ENCODE results near the gene NPHP1.
"Not testable (repeated sequence)": the region's sequence is repeated elsewhere in the genome, so short reads cannot be mapped to it uniquely, and the experiment has no call there.

NPHP1 gene

GRCh38 chr2:110101901-110102803 is 102.7 kb downstream of the NPHP1 start:
- DNase-seq, result no peak

DNA sequence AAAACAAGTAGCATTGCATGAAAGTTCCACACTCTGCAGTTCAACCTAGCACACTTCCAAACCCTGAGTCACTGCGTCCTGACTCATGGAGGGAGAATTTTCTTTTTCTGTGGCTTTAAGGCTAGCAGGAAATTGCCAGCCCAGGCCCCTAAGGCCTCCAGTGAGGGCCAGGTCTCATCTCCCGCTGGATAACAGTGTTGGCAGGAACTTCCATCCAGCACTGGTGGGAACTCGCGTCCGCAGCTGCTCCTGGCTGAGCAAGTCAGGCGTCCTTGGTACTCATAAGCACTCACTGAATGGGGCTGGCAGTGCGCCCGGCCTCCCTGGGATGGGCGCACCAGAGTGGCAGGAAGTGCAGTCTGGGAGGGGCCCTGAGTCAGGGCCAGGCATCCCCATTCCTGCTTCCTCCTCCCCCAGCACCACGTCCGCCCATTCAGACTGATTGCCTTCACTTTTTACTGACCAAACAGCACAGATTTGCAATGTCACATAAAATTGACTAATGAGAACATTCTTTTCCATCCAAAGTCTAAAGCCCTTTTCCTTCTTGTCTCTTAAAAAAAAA is 103.5 kb downstream of the NPHP1 start:
- DNase-seq, result peak; percentile 32

- DNase-seq, result not testable (repeated sequence)
These were observed 103.9 kb downstream of the NPHP1 start for GRCh38 chr2:110100880-110101279.

- no peak for DNase-seq
These were observed 104.3 kb downstream of the NPHP1 start for GRCh38 chr2:110100480-110100879.

DNA sequence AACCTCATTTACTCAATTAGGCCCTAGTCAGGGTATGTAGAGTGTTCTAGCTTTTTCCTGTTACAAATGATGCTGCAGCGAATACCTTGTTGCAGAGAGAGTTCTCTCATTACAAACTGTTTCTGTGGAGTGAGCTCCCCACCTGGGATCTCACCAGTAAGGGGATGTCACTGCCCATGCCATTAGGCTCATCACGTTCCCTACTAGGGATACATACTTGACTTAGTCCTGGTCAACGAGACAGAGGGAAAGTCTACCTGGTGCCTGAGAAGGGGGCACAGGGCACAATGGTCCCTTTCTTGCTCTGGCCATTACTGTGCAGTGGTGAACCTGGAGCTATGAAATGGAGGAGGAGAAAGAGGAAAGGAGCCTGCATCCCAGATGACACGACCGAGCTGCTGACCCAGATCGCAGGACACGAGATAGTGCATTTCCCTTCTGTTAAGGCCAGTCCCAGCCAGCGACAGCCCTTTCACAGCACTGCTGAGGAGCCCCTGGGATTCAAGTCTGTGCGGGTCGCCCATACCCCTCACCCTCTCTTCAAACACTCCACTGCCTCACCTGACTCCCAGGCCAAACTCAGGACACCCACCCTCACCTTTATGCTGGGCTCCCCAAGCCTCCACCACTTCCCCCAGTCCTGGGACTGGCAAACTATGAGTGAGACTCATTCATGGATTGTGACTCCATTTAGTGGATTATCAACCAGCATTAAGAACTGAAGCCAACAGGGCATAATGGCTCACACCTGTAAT is 105.2 kb downstream of the NPHP1 start:
- DNase-seq, result no peak

GRCh38 chr2:110099038-110099425 is 105.8 kb downstream of the NPHP1 start:
- DNase-seq, result no peak

GRCh38 chr2:110097506-110098220 is 107.2 kb downstream of the NPHP1 start:
- no peak for DNase-seq

DNA sequence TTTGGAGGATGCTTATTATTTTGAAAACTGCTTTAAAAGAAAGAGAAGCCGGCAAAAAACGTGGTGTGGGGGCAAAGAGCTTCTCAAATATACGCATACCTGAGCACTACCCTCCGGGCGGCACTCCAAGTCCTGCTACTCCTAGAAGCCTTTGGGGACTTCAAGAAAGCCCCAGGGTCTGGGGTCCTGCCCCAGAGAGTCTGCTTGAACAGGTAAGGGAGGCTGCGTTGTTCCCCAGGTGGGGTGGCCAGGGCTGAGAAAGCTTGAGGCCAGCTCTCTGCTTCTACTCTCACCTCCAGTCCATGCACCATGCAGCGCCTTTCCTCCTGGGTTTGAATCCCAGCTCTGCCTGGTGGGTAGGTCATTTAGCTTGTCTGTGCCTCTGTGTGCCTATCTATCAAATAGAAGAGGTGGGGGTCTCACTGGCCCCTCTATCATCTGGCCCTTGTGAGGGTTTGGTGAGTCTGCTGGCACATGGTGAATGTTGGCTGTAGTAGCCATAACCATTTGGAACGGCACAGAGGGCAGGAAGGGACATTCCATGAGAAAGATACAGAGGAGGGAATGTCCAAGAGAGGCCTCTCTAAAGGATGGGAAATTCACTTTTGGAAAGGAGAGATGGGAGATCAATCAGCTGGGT is 108.7 kb downstream of the NPHP1 start:
- DNase-seq, result no peak

DNA sequence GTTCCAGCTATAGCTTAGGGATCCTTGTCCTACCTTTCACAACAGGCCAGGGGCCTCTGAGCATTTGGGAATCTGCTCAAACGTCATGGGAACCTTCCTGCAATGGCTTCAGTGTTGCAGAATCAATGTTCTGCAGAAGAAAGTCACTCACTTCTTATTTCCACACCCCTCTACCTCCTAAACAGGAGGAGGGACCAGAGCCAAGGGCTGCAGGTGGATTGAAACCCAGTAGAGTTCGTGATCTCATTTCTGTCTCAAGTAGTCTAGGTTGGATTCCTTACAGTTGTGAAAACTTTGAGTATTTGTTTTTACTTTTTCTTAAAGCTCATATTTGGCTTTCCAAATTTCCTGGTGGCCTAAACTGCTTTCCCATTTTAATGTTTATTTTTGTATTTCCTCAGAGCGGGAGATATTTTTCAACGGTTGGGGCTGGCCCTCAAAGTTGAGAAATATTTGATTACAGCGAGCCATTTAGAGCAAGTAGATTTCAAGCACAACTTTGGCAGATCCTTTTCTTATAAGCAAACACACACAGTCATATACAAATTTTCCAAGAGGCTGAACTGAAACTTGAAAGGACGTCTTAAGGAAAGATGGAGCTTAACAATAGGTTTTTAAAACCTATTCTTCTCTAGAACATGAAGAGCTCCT is 109.8 kb downstream of the NPHP1 start:
- DNase-seq, result not testable (repeated sequence)

- not testable (repeated sequence) for DNase-seq
These were observed 110.9 kb downstream of the NPHP1 start for GRCh38 chr2:110093924-110094323.

DNA sequence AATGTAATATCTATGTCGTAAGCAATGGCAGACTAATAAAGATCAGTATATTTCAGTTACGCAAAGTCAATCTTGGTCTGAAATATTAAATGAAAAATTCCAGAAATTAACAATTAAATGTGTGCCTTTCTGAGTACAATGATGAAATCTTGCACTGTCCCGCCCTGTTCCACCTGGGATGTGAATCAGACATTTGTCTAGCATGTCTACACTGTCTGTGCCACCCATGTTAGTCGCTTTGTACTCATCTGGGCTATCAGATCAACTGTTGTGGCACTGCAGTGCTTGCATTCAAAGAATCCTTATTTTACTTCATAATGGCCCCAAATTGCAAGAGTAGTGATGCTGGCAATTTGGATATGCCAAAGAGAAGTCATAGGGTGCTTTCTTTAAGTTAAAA is 114.6 kb downstream of the NPHP1 start:
- DNase-seq, result not testable (repeated sequence)

GRCh38 chr2:110083757-110084156 is 121.1 kb downstream of the NPHP1 start:
- DNase-seq, result not testable (repeated sequence)

DNA sequence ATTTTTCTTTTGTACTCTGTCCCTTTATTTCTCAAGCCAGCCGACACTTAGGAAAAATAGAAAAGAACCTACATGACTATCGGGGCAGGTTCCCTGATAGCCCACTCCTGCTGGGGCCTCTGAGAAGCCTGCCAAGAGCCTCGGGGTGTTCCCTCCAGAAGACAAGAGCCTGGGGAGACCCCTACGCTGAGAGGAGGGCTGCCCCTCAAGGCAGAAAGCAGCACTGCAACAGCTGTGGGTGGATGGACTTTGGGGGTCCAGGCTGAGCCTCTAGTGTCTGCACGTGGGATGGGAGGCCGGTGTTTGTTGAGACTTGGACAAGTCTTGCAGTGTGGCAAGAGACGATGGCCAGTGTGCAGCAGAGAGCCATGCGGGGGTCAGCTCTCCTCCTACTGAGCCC is 121.7 kb downstream of the NPHP1 start:
- DNase-seq, result not testable (repeated sequence)

GRCh38 chr2:110078104-110078503 is 126.7 kb downstream of the NPHP1 start:
- not testable (repeated sequence) for DNase-seq

GRCh38 chr2:110075896-110076295 is 128.9 kb downstream of the NPHP1 start:
- DNase-seq, result not testable (repeated sequence)

All from NCI-H1436 treated with DMSO at 0.1 percent for 48 hours (cell line).